Panc1 (cell line): Measurements from ENCODE around the gene IMPDH2.

Experiments
- POLR2AphosphoS5 ChIP-seq: IDR thresholded peaks from 2 replicates; pipeline ENCODE4 v1.6.1; 2012; ENCODE audit warnings: mild to moderate bottlenecking, low read depth, low read length, moderate library complexity
- TF ChIP-seq, protein P1 (sequence below): fragments of 450-650 bp; IDR thresholded peaks from 2 replicates; pipeline ENCODE4 v1.5.1; 2017; ENCODE audit warnings: mild to moderate bottlenecking
- TF ChIP-seq, protein P2 (sequence below), 2 experiments: IDR thresholded peaks; 2 replicates each; pipeline ENCODE4 v1.6.1; 2011 to 2012; ENCODE audit warnings: low read depth in 2 of 2, control low read depth in 1 of 2, low read length in 1 of 2, mild to moderate bottlenecking in 1 of 2, moderate library complexity in 1 of 2; ENCODE audit not compliant: insufficient read depth in 1 of 2

DNA sequence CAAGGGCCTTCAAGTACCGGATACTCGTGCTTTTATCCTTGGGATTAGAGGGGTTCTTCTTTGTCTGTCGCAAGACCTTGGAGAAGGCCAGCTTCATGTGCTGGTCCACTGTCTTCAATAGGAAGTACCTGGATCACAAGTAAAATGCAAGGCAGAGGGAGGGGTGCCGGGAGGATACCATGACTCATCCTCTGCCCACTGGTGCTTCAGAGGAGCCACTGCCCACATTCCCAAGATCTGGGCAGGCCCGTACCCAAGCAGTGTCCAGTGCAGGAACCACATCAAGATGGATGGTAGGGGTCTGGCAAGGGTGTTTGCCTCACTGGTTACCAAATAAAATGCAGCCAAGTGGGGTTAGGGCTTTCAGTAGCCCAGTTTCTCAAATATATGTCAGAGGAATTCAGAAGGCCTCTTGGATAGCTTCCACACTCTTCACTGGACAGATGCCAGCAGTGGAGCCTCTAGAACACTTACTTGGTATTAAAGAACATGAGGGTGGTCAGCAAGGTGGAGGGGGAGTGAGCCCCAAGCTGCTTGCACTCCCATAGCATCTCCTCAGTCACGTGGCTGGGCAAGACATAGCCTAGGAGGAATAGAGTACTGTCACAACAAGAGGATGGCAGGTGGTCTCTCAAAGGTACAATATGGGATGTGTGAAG is 3.6 kb upstream of the IMPDH2 start:
- TF ChIP-seq, protein P1, sequence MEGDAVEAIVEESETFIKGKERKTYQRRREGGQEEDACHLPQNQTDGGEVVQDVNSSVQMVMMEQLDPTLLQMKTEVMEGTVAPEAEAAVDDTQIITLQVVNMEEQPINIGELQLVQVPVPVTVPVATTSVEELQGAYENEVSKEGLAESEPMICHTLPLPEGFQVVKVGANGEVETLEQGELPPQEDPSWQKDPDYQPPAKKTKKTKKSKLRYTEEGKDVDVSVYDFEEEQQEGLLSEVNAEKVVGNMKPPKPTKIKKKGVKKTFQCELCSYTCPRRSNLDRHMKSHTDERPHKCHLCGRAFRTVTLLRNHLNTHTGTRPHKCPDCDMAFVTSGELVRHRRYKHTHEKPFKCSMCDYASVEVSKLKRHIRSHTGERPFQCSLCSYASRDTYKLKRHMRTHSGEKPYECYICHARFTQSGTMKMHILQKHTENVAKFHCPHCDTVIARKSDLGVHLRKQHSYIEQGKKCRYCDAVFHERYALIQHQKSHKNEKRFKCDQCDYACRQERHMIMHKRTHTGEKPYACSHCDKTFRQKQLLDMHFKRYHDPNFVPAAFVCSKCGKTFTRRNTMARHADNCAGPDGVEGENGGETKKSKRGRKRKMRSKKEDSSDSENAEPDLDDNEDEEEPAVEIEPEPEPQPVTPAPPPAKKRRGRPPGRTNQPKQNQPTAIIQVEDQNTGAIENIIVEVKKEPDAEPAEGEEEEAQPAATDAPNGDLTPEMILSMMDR = no peak
- TF ChIP-seq POLR2AphosphoS5 = no peak
- TF ChIP-seq, protein P2, sequence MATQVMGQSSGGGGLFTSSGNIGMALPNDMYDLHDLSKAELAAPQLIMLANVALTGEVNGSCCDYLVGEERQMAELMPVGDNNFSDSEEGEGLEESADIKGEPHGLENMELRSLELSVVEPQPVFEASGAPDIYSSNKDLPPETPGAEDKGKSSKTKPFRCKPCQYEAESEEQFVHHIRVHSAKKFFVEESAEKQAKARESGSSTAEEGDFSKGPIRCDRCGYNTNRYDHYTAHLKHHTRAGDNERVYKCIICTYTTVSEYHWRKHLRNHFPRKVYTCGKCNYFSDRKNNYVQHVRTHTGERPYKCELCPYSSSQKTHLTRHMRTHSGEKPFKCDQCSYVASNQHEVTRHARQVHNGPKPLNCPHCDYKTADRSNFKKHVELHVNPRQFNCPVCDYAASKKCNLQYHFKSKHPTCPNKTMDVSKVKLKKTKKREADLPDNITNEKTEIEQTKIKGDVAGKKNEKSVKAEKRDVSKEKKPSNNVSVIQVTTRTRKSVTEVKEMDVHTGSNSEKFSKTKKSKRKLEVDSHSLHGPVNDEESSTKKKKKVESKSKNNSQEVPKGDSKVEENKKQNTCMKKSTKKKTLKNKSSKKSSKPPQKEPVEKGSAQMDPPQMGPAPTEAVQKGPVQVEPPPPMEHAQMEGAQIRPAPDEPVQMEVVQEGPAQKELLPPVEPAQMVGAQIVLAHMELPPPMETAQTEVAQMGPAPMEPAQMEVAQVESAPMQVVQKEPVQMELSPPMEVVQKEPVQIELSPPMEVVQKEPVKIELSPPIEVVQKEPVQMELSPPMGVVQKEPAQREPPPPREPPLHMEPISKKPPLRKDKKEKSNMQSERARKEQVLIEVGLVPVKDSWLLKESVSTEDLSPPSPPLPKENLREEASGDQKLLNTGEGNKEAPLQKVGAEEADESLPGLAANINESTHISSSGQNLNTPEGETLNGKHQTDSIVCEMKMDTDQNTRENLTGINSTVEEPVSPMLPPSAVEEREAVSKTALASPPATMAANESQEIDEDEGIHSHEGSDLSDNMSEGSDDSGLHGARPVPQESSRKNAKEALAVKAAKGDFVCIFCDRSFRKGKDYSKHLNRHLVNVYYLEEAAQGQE (IDR thresholded peaks at IDR 0.05; ENCODE audit: insufficient read depth in 1 of 2, low read depth in 2 of 2, low read length in 1 of 2) = no peak
